GM23338 (cell line): Measurements from ENCODE around the gene KBTBD4. TPM values are rescaled to one million over a fixed set of nuclear protein-coding genes. Genes with fewer than 3 reads are reported as not detected.
"Not testable (repeated sequence)": the region's sequence is repeated elsewhere in the genome, so short reads cannot be mapped to it uniquely, and the experiment has no call there.

ENCODE experiments used
- ATAC-seq: fragments of 200-7000 bp; cut with Tn5 transposase; 3 replicates; pipeline ENCODE4 v1.9.1; 2020
- DNase-seq: peaks from one replicate; pipeline ENCODE4 v3.0.0-alpha.2; 2015; ENCODE audit warnings: low spot score
- H2AFZ ChIP-seq: fragments of 200-600 bp; sonication (generic); 2 replicates; pipeline ENCODE4 v1.8.0; 2016; ENCODE audit warnings: antibody characterized with exemption, mild to moderate bottlenecking, moderate library complexity
- H3F3A ChIP-seq: fragments of 200-600 bp; sonication (generic); replicated peaks from 2 replicates; pipeline ENCODE4 v1.8.0; 2017; ENCODE audit warnings: antibody characterized with exemption, mixed run types, low read depth
- H3K27ac ChIP-seq: fragments of 200-600 bp; sonication (generic); 2 replicates; pipeline ENCODE4 v1.6.1; 2016; ENCODE audit warnings: low read depth
- H3K27me3 ChIP-seq: fragments of 200-600 bp; sonication (generic); 2 replicates; pipeline ENCODE4 v1.8.0; 2016; ENCODE audit warnings: mild to moderate bottlenecking, mixed run types, moderate library complexity; ENCODE audit not compliant: insufficient read depth
- H3K36me3 ChIP-seq: fragments of 200-600 bp; sonication (generic); 2 replicates; pipeline ENCODE4 v1.8.0; 2016; ENCODE audit warnings: mild to moderate bottlenecking; ENCODE audit not compliant: insufficient read depth
- H3K4me1 ChIP-seq: fragments of 200-600 bp; sonication (generic); 2 replicates; pipeline ENCODE4 v1.8.0; 2016; ENCODE audit warnings: mild to moderate bottlenecking, moderate library complexity; ENCODE audit not compliant: insufficient read depth
- H3K4me2 ChIP-seq: fragments of 200-600 bp; sonication (generic); 2 replicates; pipeline ENCODE4 v1.7.1; 2017; ENCODE audit warnings: mixed run types
- H3K4me3 ChIP-seq: fragments of 200-600 bp; sonication (generic); 2 replicates; pipeline ENCODE4 v1.6.1; 2016; ENCODE audit warnings: mixed run types
- H3K79me2 ChIP-seq: fragments of 200-600 bp; sonication (generic); replicated peaks from 2 replicates; pipeline ENCODE4 v1.8.0; 2017; ENCODE audit warnings: mild to moderate bottlenecking; ENCODE audit not compliant: insufficient read depth
- H3K9me2 ChIP-seq: fragments of 200-600 bp; sonication (generic); 2 replicates; pipeline ENCODE4 v1.8.0; 2017; ENCODE audit not compliant: insufficient read depth
- H4K20me1 ChIP-seq: fragments of 200-600 bp; sonication (generic); replicated peaks from 2 replicates; pipeline ENCODE4 v1.8.0; 2017; ENCODE audit warnings: mild to moderate bottlenecking; ENCODE audit not compliant: insufficient read depth
- H3K27ac Mint-ChIP-seq: 2 replicates; pipeline ENCODE4 v1.8.0; 2020; ENCODE audit warnings: inconsistent platforms, mild to moderate bottlenecking, moderate library complexity, mixed read lengths
- H3K27me3 Mint-ChIP-seq: 3 replicates; pipeline ENCODE4 v1.8.0; 2022; ENCODE audit warnings: low read depth, mild to moderate bottlenecking, moderate library complexity, mixed read lengths, inconsistent platforms; ENCODE audit not compliant: insufficient read depth, poor library complexity
- H3K36me3 Mint-ChIP-seq: 3 replicates; pipeline ENCODE4 v1.8.0; 2021; ENCODE audit warnings: low read depth, mild to moderate bottlenecking, inconsistent platforms, moderate library complexity, mixed read lengths
- H3K4me1 Mint-ChIP-seq: 3 replicates; pipeline ENCODE4 v1.8.0; 2020; ENCODE audit warnings: mild to moderate bottlenecking, inconsistent platforms, mixed read lengths
- H3K4me3 Mint-ChIP-seq: 3 replicates; pipeline ENCODE4 v1.8.0; 2021; ENCODE audit warnings: moderate library complexity, mild to moderate bottlenecking, inconsistent platforms, mixed read lengths
- H3K9me3 Mint-ChIP-seq: 3 replicates; pipeline ENCODE4 v1.8.0; 2020; ENCODE audit warnings: moderate library complexity, mild to moderate bottlenecking, inconsistent platforms, mixed read lengths
- CTCF ChIP-seq, 2 experiments: fragments of 200-600 bp in 1 of 2; sonication (generic) in 1 of 2; conservative IDR thresholded peaks; 2 replicates each; pipeline versions ENCODE4 v1.5.1 to v1.6.1; 2016 to 2017; ENCODE audit warnings: antibody characterized with exemption in 2 of 2, low read depth in 2 of 2, mild to moderate bottlenecking in 2 of 2, moderate library complexity in 1 of 2
- ETS1 ChIP-seq: IDR thresholded peaks from 2 replicates; pipeline ENCODE4 v1.6.1; 2016; ENCODE audit warnings: antibody characterized with exemption
- EZH2 ChIP-seq: fragments of 200-600 bp; sonication (generic); IDR thresholded peaks from one replicate; pipeline ENCODE4 v1.8.0; 2017; ENCODE audit warnings: antibody characterized with exemption, mild to moderate bottlenecking, low read depth; ENCODE audit not compliant: unreplicated experiment
- JUNB ChIP-seq: IDR thresholded peaks from one replicate; pipeline ENCODE4 v1.6.1; 2016; ENCODE audit warnings: antibody characterized with exemption; ENCODE audit not compliant: unreplicated experiment
- POLR2AphosphoS5 ChIP-seq: IDR thresholded peaks from 2 replicates; pipeline ENCODE4 v1.6.1; 2016; ENCODE audit warnings: antibody characterized with exemption, low read depth
- STAT1 ChIP-seq: IDR thresholded peaks from one replicate; pipeline ENCODE4 v1.6.1; 2016; ENCODE audit warnings: antibody characterized with exemption; ENCODE audit not compliant: unreplicated experiment
- ZNF462 ChIP-seq: fragments of 250-450 bp; sonication (Bioruptor Pico); IDR thresholded peaks from 2 replicates; pipeline ENCODE4 v1.5.0; 2020; ENCODE audit warnings: mild to moderate bottlenecking, moderate library complexity
- polyA plus RNA-seq: library from polyadenylated mRNA; unstranded; fragments of >200 nt; fragmentation: Nextera tagmentation; extraction: Ambion mirVana; gene quantifications from 2 replicates; pipeline ENCODE4 v1.2.1, GENCODE V29; 2016
- total RNA-seq: library from RNA; depleted of rRNA; stranded (reverse); fragments of >200 nt; shearing (Covaris generic); gene quantifications from 2 replicates; pipeline ENCODE4 v1.2.3, GENCODE V29; 2014

The KBTBD4 gene
- total and polyA plus RNA-seq, 2 experiments from 2014 or later, result 5.8 to 16.6 TPM

- TF ChIP-seq ZNF462 (no peak), ETS1 (no peak), POLR2AphosphoS5 (no peak), STAT1 (no peak), JUNB (no peak), CTCF (conservative IDR thresholded peaks at IDR 0.05; ENCODE audit: low read depth in 2 of 2) (no peak), EZH2 (no peak)
These were observed 47.1 kb downstream of the KBTBD4 start (continued) for GRCh38 chr11:47531666-47532065.

GRCh38 chr11:47530721-47531120 is 48.0 kb downstream of the KBTBD4 start:
- H3K4me1 ChIP-seq, result peaks cover 34% of the 10 kb centered on the region
- not testable (repeated sequence) for H3K27me3 Mint-ChIP-seq, H3K36me3 ChIP-seq, H2AFZ ChIP-seq, H3K4me3 ChIP-seq, H3K9me3 Mint-ChIP-seq, H3K4me3 Mint-ChIP-seq, ATAC-seq, H3K36me3 Mint-ChIP-seq, H3K4me2 ChIP-seq, DNase-seq, H3K27me3 ChIP-seq, H3F3A ChIP-seq, H3K9me2 ChIP-seq
- Mint-ChIP-seq H3K4me1 (peaks cover 21% of the 10 kb centered on the region), H3K27ac (0 out of 2 replicates have a peak overlapping the region, but pooled peaks have one; percentile 34)
- peaks cover 88% of the 10 kb centered on the region for H4K20me1 ChIP-seq
- peak overlapping the region; percentile 63; the same call in 1 of the 2 replicates for H3K27ac ChIP-seq
- peaks cover 100% of the 10 kb centered on the region for H3K79me2 ChIP-seq
